GM23248 (cell line): ENCODE measurements around the gene RMND5A. TPM values are rescaled to one million over a fixed set of nuclear protein-coding genes. Genes with fewer than 3 reads are reported as not detected.
A peak's percentile ranks its signal among the peaks of the same experiment; 100 is the strongest.

Experiments
- DNase-seq: peaks from one replicate; pipeline ENCODE4 v3.0.0-alpha.2; 2015
- H2AFZ ChIP-seq: fragments of 200-600 bp; sonication (generic); 2 replicates; pipeline ENCODE4 v1.6.1; 2016; ENCODE audit warnings: antibody characterized with exemption
- H3F3A ChIP-seq: fragments of 200-600 bp; sonication (generic); 2 replicates; pipeline ENCODE4 v1.6.1; 2016; ENCODE audit warnings: mild to moderate bottlenecking, antibody characterized with exemption, mixed run types; ENCODE audit not compliant: insufficient read depth
- H3K27ac ChIP-seq: fragments of 200-600 bp; sonication (generic); 2 replicates; pipeline ENCODE4 v1.5.1; 2016; ENCODE audit warnings: mild to moderate bottlenecking
- H3K27me3 ChIP-seq: fragments of 200-600 bp; sonication (generic); replicated peaks from 2 replicates; pipeline ENCODE4 v1.6.1; 2016; ENCODE audit warnings: mild to moderate bottlenecking; ENCODE audit not compliant: insufficient read depth
- H3K36me3 ChIP-seq: fragments of 200-600 bp; sonication (generic); 2 replicates; pipeline ENCODE4 v1.6.1; 2016; ENCODE audit warnings: low read depth, mild to moderate bottlenecking
- H3K4me1 ChIP-seq: fragments of 200-600 bp; sonication (generic); 2 replicates; pipeline ENCODE4 v1.6.1; 2016; ENCODE audit warnings: mild to moderate bottlenecking; ENCODE audit not compliant: insufficient read depth
- H3K4me2 ChIP-seq: fragments of 200-600 bp; sonication (generic); one replicate; pipeline ENCODE4 v1.6.1; 2016; ENCODE audit warnings: mild to moderate bottlenecking; ENCODE audit not compliant: unreplicated experiment
- H3K4me3 ChIP-seq: fragments of 200-600 bp; sonication (generic); 2 replicates; pipeline ENCODE4 v1.5.1; 2016; ENCODE audit warnings: mild to moderate bottlenecking
- H3K79me2 ChIP-seq: fragments of 200-600 bp; sonication (generic); 2 replicates; pipeline ENCODE4 v1.6.1; 2016; ENCODE audit warnings: mild to moderate bottlenecking; ENCODE audit not compliant: insufficient read depth
- H3K9ac ChIP-seq: fragments of 200-600 bp; sonication (generic); 2 replicates; pipeline ENCODE4 v1.6.1; 2016; ENCODE audit warnings: mild to moderate bottlenecking
- H3K9me2 ChIP-seq: fragments of 200-600 bp; sonication (generic); 2 replicates; pipeline ENCODE4 v1.6.1; 2016; ENCODE audit warnings: mixed run types, mild to moderate bottlenecking, moderate library complexity; ENCODE audit not compliant: insufficient read depth
- H3K9me3 ChIP-seq: fragments of 200-600 bp; sonication (generic); one replicate; pipeline ENCODE4 v1.6.1; 2017; ENCODE audit warnings: low read depth
- H4K20me1 ChIP-seq: fragments of 200-600 bp; sonication (generic); 2 replicates; pipeline ENCODE4 v1.6.0; 2016; ENCODE audit not compliant: insufficient read depth
- EZH2 ChIP-seq: fragments of 200-600 bp; sonication (generic); IDR thresholded peaks from 2 replicates; pipeline ENCODE4 v1.6.1; 2018; ENCODE audit warnings: antibody characterized with exemption, mild to moderate bottlenecking; ENCODE audit not compliant: insufficient read depth, poor library complexity, severe bottlenecking
- EZH2phosphoT487 ChIP-seq: fragments of 200-600 bp; sonication (generic); IDR thresholded peaks from 2 replicates; pipeline ENCODE4 v1.6.1; 2018; ENCODE audit warnings: antibody characterized with exemption, moderate library complexity, mild to moderate bottlenecking, low read depth; ENCODE audit not compliant: insufficient read depth
- WGBS, 2 experiments: methylation state at CpG; one replicate each; pipeline ENCODE4 v1.1.6; 2015 to 2017; ENCODE audit warnings: low lambda C conversion rate in 2 of 2, low coverage in 1 of 2; ENCODE audit errors: missing lambda C conversion rate in 2 of 2; 5-methylcytosine and 5-hydroxymethylcytosine counted together
- in situ Hi-C: fragments of 300-500 bp; cut with MboI; formaldehyde crosslinking; loops from 2 replicates; pipeline ENCODE4 v1.15.0; 2020
- polyA plus RNA-seq: library from polyadenylated mRNA; unstranded; fragments of >200 nt; fragmentation: Nextera tagmentation; extraction: Ambion mirVana; gene quantifications from 2 replicates; pipeline ENCODE4 v1.2.1, GENCODE V29; 2016
- total RNA-seq: library from RNA; depleted of rRNA; stranded (reverse); fragments of >200 nt; shearing (Covaris generic); gene quantifications from 2 replicates; pipeline ENCODE4 v1.2.3, GENCODE V29; 2014

Gene RMND5A
- total and polyA plus RNA-seq, 2 experiments from 2014 or later, result 6.8 to 21.2 TPM

- H3K4me2 ChIP-seq, result no peak overlapping the region
- no peak for TF ChIP-seq EZH2
- TF ChIP-seq EZH2phosphoT487, result no peak
- in situ Hi-C loops, result no loop called here
Observed at GRCh38 chr2:86695053-86695691, 24.9 kb upstream of the RMND5A start.

GRCh38 chr2:86697551-86698104, 22.5 kb upstream of the RMND5A start:
- Histone ChIP-seq H4K20me1 (no peaks in the 10 kb centered on the region), H2AFZ (no peak overlapping the region), H3K36me3 (no peaks in the 10 kb centered on the region), H3F3A (peaks cover 8% of the 10 kb centered on the region; the same call in 1 of the 2 replicates), H3K27ac (no peak overlapping the region), H3K4me1 (0 out of 2 replicates have a peak, but pooled peaks cover 11% of the 10 kb centered on the region), H3K4me3 (no peak overlapping the region), H3K9me3 (peaks cover 4% of the 10 kb centered on the region), H3K27me3 (no peaks in the 10 kb centered on the region), H3K4me2 (no peak overlapping the region), H3K9ac (no peak overlapping the region), H3K79me2 (no peaks in the 10 kb centered on the region), H3K9me2 (no peaks in the 10 kb centered on the region)
- no peak for DNase-seq
- no peak for TF ChIP-seq EZH2phosphoT487
- TF ChIP-seq EZH2, result no peak
- in situ Hi-C loops, result no loop called here

More at GRCh38 chr2:86695053-86695691, 24.9 kb upstream of the RMND5A start:
- no peaks in the 10 kb centered on the region for H3K36me3 ChIP-seq
- H3K4me3 ChIP-seq, result no peak overlapping the region
- peaks cover 2% of the 10 kb centered on the region; the same call in 1 of the 2 replicates for H3F3A ChIP-seq
- H2AFZ ChIP-seq, result no peak overlapping the region
- DNase-seq, result peak; percentile 11
- H4K20me1 ChIP-seq, result no peaks in the 10 kb centered on the region
- H3K4me1 ChIP-seq, result 0 out of 2 replicates have a peak, but pooled peaks cover 3% of the 10 kb centered on the region
- H3K27me3 ChIP-seq, result no peaks in the 10 kb centered on the region
- no peak overlapping the region for H3K27ac ChIP-seq
- no peaks in the 10 kb centered on the region for H3K79me2 ChIP-seq
- WGBS, 2 experiments, result 82 to 86% methylated on average over 9 of the region's 9 CpGs
- no peaks in the 10 kb centered on the region for H3K9me2 ChIP-seq
- no peak overlapping the region for H3K9ac ChIP-seq
- peaks cover 4% of the 10 kb centered on the region for H3K9me3 ChIP-seq

GRCh38 chr2:86700690-86701089, 19.4 kb upstream of the RMND5A start:
- H3K27ac ChIP-seq, result peak overlapping the region; percentile 41
- WGBS, 2 experiments, result 15 to 25% methylated on average over 1 of the region's 1 CpG
- peak overlapping the region; percentile 12; the same call in 1 of the 2 replicates for H3K9ac ChIP-seq
- peaks cover 4% of the 10 kb centered on the region for H3K9me3 ChIP-seq
- no peaks in the 10 kb centered on the region for H3K36me3 ChIP-seq
- H3F3A ChIP-seq, result peaks cover 29% of the 10 kb centered on the region
- no peaks in the 10 kb centered on the region for H3K27me3 ChIP-seq
- no peaks in the 10 kb centered on the region for H3K79me2 ChIP-seq
- no peaks in the 10 kb centered on the region for H4K20me1 ChIP-seq
- in situ Hi-C loops, result no loop called here
- no peak overlapping the region for H3K4me3 ChIP-seq
- H3K4me2 ChIP-seq, result peak overlapping the region; percentile 1
- H3K4me1 ChIP-seq, result peaks cover 32% of the 10 kb centered on the region
- no peaks in the 10 kb centered on the region for H3K9me2 ChIP-seq
- DNase-seq, result peak; percentile 63
- peak overlapping the region; percentile 58 for H2AFZ ChIP-seq
- no peak for TF ChIP-seq EZH2
- TF ChIP-seq EZH2phosphoT487, result no peak

GRCh38 chr2:86703704-86704361, 16.3 kb upstream of the RMND5A start:
- Histone ChIP-seq H3K4me3 (peak overlapping the region; percentile 57), H3K9ac (peak overlapping the region; percentile 52), H3K9me2 (no peaks in the 10 kb centered on the region), H3K27ac (peak overlapping the region; percentile 65), H3K27me3 (no peaks in the 10 kb centered on the region), H3K4me2 (peak overlapping the region; percentile 84), H3F3A (peaks cover 29% of the 10 kb centered on the region), H3K9me3 (no peaks in the 10 kb centered on the region), H3K36me3 (no peaks in the 10 kb centered on the region), H3K79me2 (no peaks in the 10 kb centered on the region), H3K4me1 (peaks cover 32% of the 10 kb centered on the region), H2AFZ (peak overlapping the region; percentile 41), H4K20me1 (no peaks in the 10 kb centered on the region)
- 1 to 3% methylated on average over 14 of the region's 14 CpGs for WGBS, 2 experiments
- peak; percentile 88 for DNase-seq
- TF ChIP-seq EZH2phosphoT487 (no peak), EZH2 (no peak)
- in situ Hi-C loops, result no loop called here
